Measurements from ENCODE around the gene OR8B12. TPM values are rescaled to one million over a fixed set of nuclear protein-coding genes. Genes with fewer than 3 reads are reported as not detected.

The OR8B12 gene
- polyA plus RNA-seq, 1 donor from 2014 or later = not detected

GRCh38 chr11:124591430-124591829, 48.0 kb upstream of the OR8B12 start:
- no peak overlapping the region for H3K4me3 ChIP-seq (ENCODE audit: low read length)
- H3K4me2 ChIP-seq (ENCODE audit: low read length) = no peak overlapping the region
- H3K27ac ChIP-seq (ENCODE audit: low read length) = no peak overlapping the region
- no peaks in the 10 kb centered on the region for H3F3A ChIP-seq (ENCODE audit: insufficient read depth, low read length, poor library complexity, severe bottlenecking)
- H3K79me2 ChIP-seq (replicated peaks; ENCODE audit: insufficient read depth, low read length) = no peaks in the 10 kb centered on the region
- no peak overlapping the region for H2AFZ ChIP-seq (ENCODE audit: low read depth, low read length)
- H3K9me2 ChIP-seq (ENCODE audit: insufficient read depth, low read length) = no peaks in the 10 kb centered on the region
- no peaks in the 10 kb centered on the region for H4K20me1 ChIP-seq (ENCODE audit: insufficient read depth)
- no peaks in the 10 kb centered on the region for H3K9me3 ChIP-seq (ENCODE audit: low read length)
- no peak overlapping the region for H3K9ac ChIP-seq (ENCODE audit: low read length)
- no peaks in the 10 kb centered on the region for H3K36me3 ChIP-seq (ENCODE audit: insufficient read depth, low read length)
- H3K27me3 ChIP-seq (ENCODE audit: insufficient read depth, low read depth, low read length) = no peaks in the 10 kb centered on the region
- TF ChIP-seq SMC3 (conservative IDR thresholded peaks at IDR 0.05; ENCODE audit: poor library complexity) (no peak), EP300 (conservative IDR thresholded peaks at IDR 0.05; ENCODE audit: poor library complexity, severe bottlenecking) (no peak), POLR2AphosphoS5 (IDR thresholded peaks at IDR 0.05) (no peak), TAF1 (IDR thresholded peaks at IDR 0.05; ENCODE audit: low read depth) (no peak), MXI1 (conservative IDR thresholded peaks at IDR 0.05; ENCODE audit: poor library complexity, severe bottlenecking) (no peak), EZH2 (IDR thresholded peaks at IDR 0.05; ENCODE audit: borderline replicate concordance, insufficient read depth, low read length, poor library complexity, severe bottlenecking) (no peak), CTCF (IDR thresholded peaks at IDR 0.05; ENCODE audit: poor library complexity, severe bottlenecking) (no peak), RAD21 (conservative IDR thresholded peaks at IDR 0.05) (no peak)
- TF ChIP-seq, protein P1, sequence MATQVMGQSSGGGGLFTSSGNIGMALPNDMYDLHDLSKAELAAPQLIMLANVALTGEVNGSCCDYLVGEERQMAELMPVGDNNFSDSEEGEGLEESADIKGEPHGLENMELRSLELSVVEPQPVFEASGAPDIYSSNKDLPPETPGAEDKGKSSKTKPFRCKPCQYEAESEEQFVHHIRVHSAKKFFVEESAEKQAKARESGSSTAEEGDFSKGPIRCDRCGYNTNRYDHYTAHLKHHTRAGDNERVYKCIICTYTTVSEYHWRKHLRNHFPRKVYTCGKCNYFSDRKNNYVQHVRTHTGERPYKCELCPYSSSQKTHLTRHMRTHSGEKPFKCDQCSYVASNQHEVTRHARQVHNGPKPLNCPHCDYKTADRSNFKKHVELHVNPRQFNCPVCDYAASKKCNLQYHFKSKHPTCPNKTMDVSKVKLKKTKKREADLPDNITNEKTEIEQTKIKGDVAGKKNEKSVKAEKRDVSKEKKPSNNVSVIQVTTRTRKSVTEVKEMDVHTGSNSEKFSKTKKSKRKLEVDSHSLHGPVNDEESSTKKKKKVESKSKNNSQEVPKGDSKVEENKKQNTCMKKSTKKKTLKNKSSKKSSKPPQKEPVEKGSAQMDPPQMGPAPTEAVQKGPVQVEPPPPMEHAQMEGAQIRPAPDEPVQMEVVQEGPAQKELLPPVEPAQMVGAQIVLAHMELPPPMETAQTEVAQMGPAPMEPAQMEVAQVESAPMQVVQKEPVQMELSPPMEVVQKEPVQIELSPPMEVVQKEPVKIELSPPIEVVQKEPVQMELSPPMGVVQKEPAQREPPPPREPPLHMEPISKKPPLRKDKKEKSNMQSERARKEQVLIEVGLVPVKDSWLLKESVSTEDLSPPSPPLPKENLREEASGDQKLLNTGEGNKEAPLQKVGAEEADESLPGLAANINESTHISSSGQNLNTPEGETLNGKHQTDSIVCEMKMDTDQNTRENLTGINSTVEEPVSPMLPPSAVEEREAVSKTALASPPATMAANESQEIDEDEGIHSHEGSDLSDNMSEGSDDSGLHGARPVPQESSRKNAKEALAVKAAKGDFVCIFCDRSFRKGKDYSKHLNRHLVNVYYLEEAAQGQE (IDR thresholded peaks at IDR 0.05; ENCODE audit: borderline replicate concordance) = no peak

- Histone ChIP-seq H3K9me2 (ENCODE audit: insufficient read depth, low read length) (no peaks in the 10 kb centered on the region), H2AFZ (ENCODE audit: low read depth, low read length) (no peak overlapping the region), H3K4me3 (ENCODE audit: low read length) (no peak overlapping the region), H3K27ac (ENCODE audit: low read length) (no peak overlapping the region), H3K36me3 (ENCODE audit: insufficient read depth, low read length) (no peaks in the 10 kb centered on the region), H3K27me3 (ENCODE audit: insufficient read depth, low read depth, low read length) (no peaks in the 10 kb centered on the region), H3K4me2 (ENCODE audit: low read length) (no peak overlapping the region), H3K9ac (ENCODE audit: low read length) (no peak overlapping the region), H3F3A (ENCODE audit: insufficient read depth, low read length, poor library complexity, severe bottlenecking) (no peaks in the 10 kb centered on the region), H3K9me3 (ENCODE audit: low read length) (no peaks in the 10 kb centered on the region), H4K20me1 (ENCODE audit: insufficient read depth) (no peaks in the 10 kb centered on the region), H3K79me2 (replicated peaks; ENCODE audit: insufficient read depth, low read length) (no peaks in the 10 kb centered on the region)
- TF ChIP-seq, protein P1 (IDR thresholded peaks at IDR 0.05; ENCODE audit: borderline replicate concordance) = no peak
- peak; percentile 76 for TF ChIP-seq RAD21 (conservative IDR thresholded peaks at IDR 0.05)
- TF ChIP-seq CTCF (IDR thresholded peaks at IDR 0.05; ENCODE audit: poor library complexity, severe bottlenecking) = peak; percentile 70
- TF ChIP-seq MXI1 (conservative IDR thresholded peaks at IDR 0.05; ENCODE audit: poor library complexity, severe bottlenecking) = no peak
- no peak for TF ChIP-seq EP300 (conservative IDR thresholded peaks at IDR 0.05; ENCODE audit: poor library complexity, severe bottlenecking)
- TF ChIP-seq SMC3 (conservative IDR thresholded peaks at IDR 0.05; ENCODE audit: poor library complexity) = peak; percentile 81
Measured at GRCh38 chr11:124586238-124586860, 42.9 kb upstream of the OR8B12 start.
